ENCODE data around the gene CCSER2. TPM values are rescaled to one million over a fixed set of nuclear protein-coding genes. Genes with fewer than 3 reads are reported as not detected.
"Not testable (repeated sequence)": the region's sequence is repeated elsewhere in the genome, so short reads cannot be mapped to it uniquely, and the experiment has no call there.

Gene CCSER2
- total and polyA plus RNA-seq, 7 experiments from 2014 or later: 59.1 to 133 (median 93.4) TPM

- DNase-seq (no peak), ATAC-seq (no peak)
- Mint-ChIP-seq H3K4me1 (peaks cover 0 to 11% (median 8%) of the 10 kb centered on the region in 7 donors), H3K9me3 (peaks cover 0 to 25% (median 11%) of the 10 kb centered on the region in 11 donors), H3K36me3 (peaks cover 7 to 14% (median 8%) of the 10 kb centered on the region in 5 donors), H3K27ac (no peak overlapping the region), H3K4me3 (no peak overlapping the region), H3K27me3 (no peaks in the 10 kb centered on the region)
- no peaks in the 10 kb centered on the region for H3K36me3 ChIP-seq (ENCODE audit: control insufficient read depth in 2 of 3, insufficient read depth in 3 of 3, low read length in 3 of 3)
- no peak overlapping the region for H3K4me3 ChIP-seq (ENCODE audit: low read length)
- H3K9me3 ChIP-seq (ENCODE audit: control insufficient read depth in 2 of 3, low read length in 3 of 3): peaks cover 0 to 9% (median 0%) of the 10 kb centered on the region in 3 experiments
- H3K27ac ChIP-seq (ENCODE audit: low read depth, low read length): no peak overlapping the region
- no peaks in the 10 kb centered on the region for H3K27me3 ChIP-seq (ENCODE audit: control insufficient read depth in 2 of 2, insufficient read depth in 2 of 2, low read length in 2 of 2)
- intact Hi-C loops (cut with micrococcal nuclease): no loop called here
- CTCF ChIA-PET: interaction anchor here (0.8 to 1.3 kb wide), 3 partner anchors 11 to 95 kb away, joined by 3 to 4 read pairs (median 3); no protein-coding TSS in a partner anchor
- POLR2A ChIA-PET: no interaction called here
- no peaks in the 10 kb centered on the region for H3K4me1 ChIP-seq (ENCODE audit: control insufficient read depth in 2 of 2, insufficient read depth in 2 of 2, low read length in 2 of 2)
Observed at GRCh38 chr10:84525120-84525806, 196.9 kb downstream of the CCSER2 start.

- ATAC-seq; H3K27me3 ChIP-seq (ENCODE audit: control insufficient read depth in 2 of 2, insufficient read depth in 2 of 2, low read length in 2 of 2); H3K4me3 Mint-ChIP-seq; H3K9me3 ChIP-seq (ENCODE audit: control insufficient read depth in 2 of 3, low read length in 3 of 3); H3K4me1 ChIP-seq (ENCODE audit: control insufficient read depth in 2 of 2, insufficient read depth in 2 of 2, low read length in 2 of 2); H3K4me3 ChIP-seq (ENCODE audit: low read length); H3K36me3 ChIP-seq (ENCODE audit: control insufficient read depth in 2 of 3, insufficient read depth in 3 of 3, low read length in 3 of 3); H3K4me1 Mint-ChIP-seq; DNase-seq; H3K27ac Mint-ChIP-seq; intact Hi-C loops (cut with micrococcal nuclease); H3K27me3 Mint-ChIP-seq; H3K27ac ChIP-seq (ENCODE audit: low read depth, low read length): not testable (repeated sequence)
- Mint-ChIP-seq H3K9me3 (peaks cover 0 to 25% (median 11%) of the 10 kb centered on the region in 11 donors), H3K36me3 (peaks cover 7 to 14% (median 8%) of the 10 kb centered on the region in 5 donors)
- POLR2A ChIA-PET: interaction anchor here (0.6 kb wide), 1 partner anchor 131 kb away, joined by 4 read pairs; no protein-coding TSS in a partner anchor
- CTCF ChIA-PET: interaction anchor here (0.8 to 1.3 kb wide), 3 partner anchors 10 to 96 kb away, joined by 3 to 4 read pairs (median 3); no protein-coding TSS in a partner anchor
Observed at GRCh38 chr10:84525807-84526182, 197.4 kb downstream of the CCSER2 start.

GRCh38 chr10:84527386-84527785, 199.0 kb downstream of the CCSER2 start:
- H3K27me3 Mint-ChIP-seq; H3K27ac Mint-ChIP-seq; H3K27me3 ChIP-seq (ENCODE audit: control insufficient read depth in 2 of 2, insufficient read depth in 2 of 2, low read length in 2 of 2); ATAC-seq; POLR2A ChIA-PET; H3K27ac ChIP-seq (ENCODE audit: low read depth, low read length); intact Hi-C loops (cut with micrococcal nuclease); H3K9me3 ChIP-seq (ENCODE audit: control insufficient read depth in 2 of 3, low read length in 3 of 3); H3K4me3 ChIP-seq (ENCODE audit: low read length); H3K36me3 ChIP-seq (ENCODE audit: control insufficient read depth in 2 of 3, insufficient read depth in 3 of 3, low read length in 3 of 3); H3K4me1 ChIP-seq (ENCODE audit: control insufficient read depth in 2 of 2, insufficient read depth in 2 of 2, low read length in 2 of 2); H3K4me1 Mint-ChIP-seq; H3K4me3 Mint-ChIP-seq; DNase-seq; CTCF ChIA-PET: not testable (repeated sequence)
- H3K36me3 Mint-ChIP-seq: peaks cover 7 to 14% (median 8%) of the 10 kb centered on the region in 5 donors
- peaks cover 0 to 25% (median 11%) of the 10 kb centered on the region in 11 donors for H3K9me3 Mint-ChIP-seq

- DNase-seq; H3K36me3 ChIP-seq (ENCODE audit: control insufficient read depth in 2 of 3, insufficient read depth in 3 of 3, low read length in 3 of 3); ATAC-seq; H3K4me1 ChIP-seq (ENCODE audit: control insufficient read depth in 2 of 2, insufficient read depth in 2 of 2, low read length in 2 of 2); H3K27ac Mint-ChIP-seq; CTCF ChIA-PET; H3K27me3 ChIP-seq (ENCODE audit: control insufficient read depth in 2 of 2, insufficient read depth in 2 of 2, low read length in 2 of 2); POLR2A ChIA-PET; H3K27ac ChIP-seq (ENCODE audit: low read depth, low read length); H3K4me1 Mint-ChIP-seq; intact Hi-C loops (cut with micrococcal nuclease); H3K4me3 ChIP-seq (ENCODE audit: low read length); H3K9me3 ChIP-seq (ENCODE audit: control insufficient read depth in 2 of 3, low read length in 3 of 3); H3K27me3 Mint-ChIP-seq: not testable (repeated sequence)
- H3K4me3 Mint-ChIP-seq: peak overlapping the region in 1 of 10 donors; percentile 0
- H3K9me3 Mint-ChIP-seq: peaks cover 0 to 25% (median 11%) of the 10 kb centered on the region in 11 donors
- H3K36me3 Mint-ChIP-seq: peaks cover 7 to 14% (median 8%) of the 10 kb centered on the region in 5 donors
Observed at GRCh38 chr10:84528526-84528925, 200.1 kb downstream of the CCSER2 start.

- H3K27me3 Mint-ChIP-seq: no peaks in the 10 kb centered on the region
- CTCF ChIA-PET: interaction anchor here (1.0 to 1.4 kb wide), 2 partner anchors 100 to 269 kb away, joined by 3 to 5 read pairs; no protein-coding TSS in a partner anchor
- Histone ChIP-seq H3K9me3 (ENCODE audit: control insufficient read depth in 2 of 3, low read length in 3 of 3) (peaks cover 0 to 9% (median 0%) of the 10 kb centered on the region in 3 experiments), H3K27me3 (ENCODE audit: control insufficient read depth in 2 of 2, insufficient read depth in 2 of 2, low read length in 2 of 2) (no peaks in the 10 kb centered on the region), H3K36me3 (ENCODE audit: control insufficient read depth in 2 of 3, insufficient read depth in 3 of 3, low read length in 3 of 3) (no peaks in the 10 kb centered on the region), H3K4me3 (ENCODE audit: low read length) (no peak overlapping the region), H3K4me1 (ENCODE audit: control insufficient read depth in 2 of 2, insufficient read depth in 2 of 2, low read length in 2 of 2) (no peaks in the 10 kb centered on the region), H3K27ac (ENCODE audit: low read depth, low read length) (no peak overlapping the region)
- no peak for DNase-seq
- intact Hi-C loops (cut with micrococcal nuclease): no loop called here
- H3K4me1 Mint-ChIP-seq: peaks cover 0 to 9% (median 0%) of the 10 kb centered on the region in 7 donors
- peaks cover 3 to 8% (median 4%) of the 10 kb centered on the region in 5 donors for H3K36me3 Mint-ChIP-seq
- no peak overlapping the region for H3K4me3 Mint-ChIP-seq
- POLR2A ChIA-PET: no interaction called here
- peaks cover 0 to 15% (median 7%) of the 10 kb centered on the region in 11 donors for H3K9me3 Mint-ChIP-seq
- no peak overlapping the region for H3K27ac Mint-ChIP-seq
- ATAC-seq: no peak
Observed at GRCh38 chr10:84530724-84531325, 202.4 kb downstream of the CCSER2 start.

- intact Hi-C loops (cut with micrococcal nuclease): no loop called here
- H3K27ac ChIP-seq (ENCODE audit: low read depth, low read length): no peak overlapping the region
- Mint-ChIP-seq H3K9me3 (peaks cover 0 to 9% (median 2%) of the 10 kb centered on the region in 11 donors), H3K27ac (no peak overlapping the region), H3K36me3 (peaks cover 0 to 4% (median 3%) of the 10 kb centered on the region in 5 donors), H3K27me3 (peaks cover 0 to 4% (median 0%) of the 10 kb centered on the region in 5 donors), H3K4me1 (peaks cover 0 to 9% (median 0%) of the 10 kb centered on the region in 7 donors), H3K4me3 (no peak overlapping the region)
- H3K36me3 ChIP-seq (ENCODE audit: control insufficient read depth in 2 of 3, insufficient read depth in 3 of 3, low read length in 3 of 3): no peaks in the 10 kb centered on the region
- ATAC-seq: no peak
- CTCF ChIA-PET: interaction anchor here (1.0 to 1.4 kb wide), 2 partner anchors 101 to 270 kb away, joined by 3 to 5 read pairs; no protein-coding TSS in a partner anchor
- no peak for DNase-seq
- no peak overlapping the region for H3K4me3 ChIP-seq (ENCODE audit: low read length)
- no peaks in the 10 kb centered on the region for H3K4me1 ChIP-seq (ENCODE audit: control insufficient read depth in 2 of 2, insufficient read depth in 2 of 2, low read length in 2 of 2)
- no peaks in the 10 kb centered on the region for H3K27me3 ChIP-seq (ENCODE audit: control insufficient read depth in 2 of 2, insufficient read depth in 2 of 2, low read length in 2 of 2)
- peaks cover 0 to 4% (median 0%) of the 10 kb centered on the region in 3 experiments for H3K9me3 ChIP-seq (ENCODE audit: control insufficient read depth in 2 of 3, low read length in 3 of 3)
- POLR2A ChIA-PET: no interaction called here
Observed at GRCh38 chr10:84531396-84531795, 203.0 kb downstream of the CCSER2 start.
